GM19238 (cell line): ENCODE data around the gene NOL4L.

Source experiments
- DNase-seq: peaks from one replicate; pipeline ENCODE4 v3.0.0; 2011; ENCODE audit warnings: low spot score; ENCODE audit not compliant: insufficient read length

Gene NOL4L

DNA sequence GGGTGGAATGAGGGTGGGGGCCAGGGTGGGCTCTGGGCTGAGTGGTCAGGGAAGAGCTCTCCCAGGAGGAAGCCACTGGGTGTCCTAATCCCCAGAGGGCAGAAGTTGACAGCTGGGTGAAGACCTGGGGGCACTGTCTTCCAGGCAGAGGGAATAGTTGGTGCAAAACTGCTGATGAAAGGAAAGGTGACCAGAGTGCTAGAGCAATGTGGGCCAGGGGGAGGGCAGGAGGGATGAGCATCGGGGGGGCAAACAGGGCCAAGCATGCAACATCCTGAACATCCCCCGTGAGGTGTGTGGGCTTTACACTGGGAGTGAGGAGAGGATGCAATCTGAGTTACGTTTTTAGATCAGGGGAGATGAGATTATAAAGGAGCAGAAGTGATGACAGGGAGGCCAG is 97.8 kb downstream of the NOL4L start:
- no peak for DNase-seq

GRCh38 chr20:32485770-32486478 is 99.2 kb downstream of the NOL4L start:
- DNase-seq = no peak

GRCh38 chr20:32484958-32485769 is 100.0 kb downstream of the NOL4L start:
- peak; percentile 60 for DNase-seq

DNA sequence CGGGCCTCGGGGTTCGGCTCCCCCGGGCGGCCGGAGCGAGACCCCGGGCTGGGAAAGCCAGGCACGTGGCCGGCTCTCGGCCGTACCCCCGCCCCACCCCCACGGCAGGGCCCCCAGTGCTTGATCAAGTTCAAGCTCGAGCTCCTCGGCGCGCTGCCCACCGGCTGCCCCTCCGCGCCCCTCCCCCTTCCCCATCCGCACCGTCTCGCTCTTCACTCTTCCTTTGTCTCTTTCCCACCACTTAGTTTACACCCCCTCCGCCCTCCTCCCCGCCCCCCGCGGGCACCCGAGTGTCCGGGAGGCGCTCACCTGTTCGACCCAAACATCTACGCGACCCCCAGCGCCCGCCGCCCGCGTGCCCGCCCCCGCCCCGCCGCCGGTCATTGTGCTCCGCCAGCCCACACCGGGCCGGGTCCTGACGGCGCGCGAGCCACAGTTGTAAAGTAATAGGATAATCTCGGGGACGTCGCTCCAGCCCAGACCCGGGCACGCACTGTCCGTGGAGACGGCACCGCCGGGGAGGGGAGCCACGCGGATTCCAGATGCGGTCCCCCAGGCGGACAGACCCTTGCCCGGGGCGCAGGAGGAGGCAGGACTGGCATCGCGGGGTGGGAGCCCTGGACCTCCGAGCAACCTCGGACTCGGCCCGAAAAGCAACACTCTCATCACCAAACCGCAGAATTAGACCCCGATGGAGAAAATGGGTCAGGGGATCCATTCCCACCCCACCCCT is 100.7 kb downstream of the NOL4L start:
- DNase-seq = no peak

GRCh38 chr20:32483351-32484224 is 101.5 kb downstream of the NOL4L start:
- no peak for DNase-seq

GRCh38 chr20:32482442-32483261 is 102.5 kb downstream of the NOL4L start:
- DNase-seq = no peak

DNA sequence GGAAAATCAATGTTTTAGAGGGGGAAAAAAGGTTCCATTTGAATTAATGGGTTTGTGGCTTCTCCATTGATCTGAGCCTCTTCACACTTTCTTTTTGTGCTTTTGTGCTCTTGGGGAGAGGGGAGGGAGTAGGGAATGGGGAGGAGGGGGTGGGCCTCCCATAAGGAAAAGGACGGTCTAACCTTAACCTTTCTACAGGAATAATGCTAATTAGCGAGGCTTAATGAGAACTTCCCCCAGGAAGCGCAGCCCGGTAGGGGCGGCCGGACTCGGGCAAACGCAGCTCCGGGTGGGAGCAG is 103.0 kb downstream of the NOL4L start:
- DNase-seq = no peak

DNA sequence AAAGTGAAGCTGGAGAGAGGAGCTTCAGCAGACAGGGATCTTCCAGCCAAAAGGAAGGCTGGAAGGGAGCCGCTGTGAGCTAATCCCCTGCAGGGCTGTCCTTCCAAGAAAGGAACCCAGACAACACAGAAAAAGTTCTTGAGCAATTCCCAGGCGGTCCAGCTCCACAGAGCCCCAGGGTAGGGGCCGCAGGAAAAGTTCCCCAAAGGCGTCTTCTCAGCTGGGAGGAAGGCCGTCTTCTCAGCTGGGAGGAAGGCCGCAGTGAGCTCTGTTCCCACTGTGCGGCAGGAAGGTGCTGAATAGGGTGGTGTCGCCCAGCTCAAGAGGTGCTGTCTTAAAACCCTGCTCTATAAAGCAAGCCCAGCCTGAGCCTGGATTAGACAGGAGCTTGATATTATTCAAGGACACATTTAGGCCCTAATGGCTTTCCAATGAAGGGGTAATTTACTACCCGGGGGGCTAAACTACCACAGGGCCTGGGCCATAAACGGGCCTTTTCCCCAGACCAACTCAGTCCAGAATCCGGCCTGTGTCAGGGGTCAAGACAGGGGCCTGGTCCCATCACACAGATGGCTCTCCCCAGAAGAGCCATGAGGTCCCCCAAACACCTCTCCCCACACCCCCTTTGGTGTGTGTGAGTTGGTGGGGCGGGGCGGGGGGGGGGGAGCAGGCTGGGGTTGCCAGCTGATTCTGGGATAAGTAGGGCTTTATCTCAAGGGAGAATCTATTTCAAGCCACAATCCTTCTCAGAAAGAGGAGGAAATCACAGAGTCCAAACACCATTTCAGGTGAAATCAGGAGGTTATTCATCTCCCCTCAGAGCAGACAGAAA is 103.6 kb downstream of the NOL4L start:
- DNase-seq = no peak

DNA sequence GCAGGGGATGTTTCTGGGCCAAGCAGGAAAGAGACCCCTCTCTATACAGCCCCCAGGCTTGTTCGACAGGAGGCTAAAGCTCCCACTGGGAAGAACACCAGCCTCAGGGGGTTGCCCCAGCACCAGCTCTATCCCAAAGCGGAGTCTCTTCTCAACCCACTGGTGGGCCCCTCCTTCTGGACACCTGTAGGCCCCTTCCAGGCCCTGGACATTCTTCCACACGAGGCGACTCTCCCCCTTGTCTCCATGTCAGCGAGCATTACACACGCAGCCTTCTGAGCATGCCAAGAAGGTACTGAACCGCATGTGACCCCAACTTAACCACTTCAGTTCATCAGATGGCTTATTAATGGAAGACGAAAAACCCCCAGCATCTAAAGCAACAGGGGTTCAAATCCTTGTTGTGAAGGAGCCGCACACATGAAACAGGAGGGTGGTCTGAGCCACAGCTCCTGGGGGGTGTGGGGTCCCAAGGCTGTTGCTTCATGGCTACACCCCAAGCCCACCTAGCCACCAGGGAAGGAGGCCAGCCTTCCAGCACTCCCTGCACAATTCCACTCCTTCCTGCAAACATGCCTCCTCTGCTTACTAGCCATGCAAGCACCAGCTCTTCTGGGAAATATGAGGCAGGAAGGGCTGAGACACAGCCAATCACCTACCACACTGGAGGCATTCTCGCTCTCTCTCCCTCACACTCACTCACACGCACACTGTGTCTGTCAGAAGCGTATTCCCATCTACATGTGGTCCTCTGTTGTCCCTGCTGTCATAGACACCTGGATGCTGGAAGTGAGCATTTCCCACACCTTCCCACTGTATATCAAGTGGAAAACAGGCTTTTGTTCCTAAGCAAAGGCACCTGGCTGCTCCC is 104.5 kb downstream of the NOL4L start:
- DNase-seq = no peak

DNA sequence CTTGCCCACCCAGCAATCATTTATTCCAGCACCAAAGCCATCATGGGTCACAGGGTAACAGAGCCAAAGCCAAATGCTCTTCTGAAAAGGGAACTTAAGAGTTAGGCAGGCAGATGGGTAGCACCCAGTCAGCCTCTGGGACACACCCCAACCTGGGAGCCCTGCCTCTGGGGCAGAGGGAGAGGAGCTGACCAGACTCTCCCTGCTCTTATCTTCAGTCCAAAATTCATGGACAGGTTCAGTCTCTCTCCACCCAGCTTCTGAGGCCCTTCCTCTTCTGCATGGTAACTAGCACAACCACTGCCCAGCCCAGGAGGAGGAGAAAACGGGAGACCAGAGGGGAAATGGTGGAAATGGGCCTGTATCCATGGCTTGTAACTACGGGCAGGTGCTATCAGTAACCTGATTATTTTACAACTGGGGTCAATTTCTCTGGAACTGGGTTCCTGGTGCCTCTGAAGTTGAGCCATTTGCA is 105.4 kb downstream of the NOL4L start:
- DNase-seq = no peak

GRCh38 chr20:32479012-32479411 is 106.1 kb downstream of the NOL4L start:
- no peak for DNase-seq

DNA sequence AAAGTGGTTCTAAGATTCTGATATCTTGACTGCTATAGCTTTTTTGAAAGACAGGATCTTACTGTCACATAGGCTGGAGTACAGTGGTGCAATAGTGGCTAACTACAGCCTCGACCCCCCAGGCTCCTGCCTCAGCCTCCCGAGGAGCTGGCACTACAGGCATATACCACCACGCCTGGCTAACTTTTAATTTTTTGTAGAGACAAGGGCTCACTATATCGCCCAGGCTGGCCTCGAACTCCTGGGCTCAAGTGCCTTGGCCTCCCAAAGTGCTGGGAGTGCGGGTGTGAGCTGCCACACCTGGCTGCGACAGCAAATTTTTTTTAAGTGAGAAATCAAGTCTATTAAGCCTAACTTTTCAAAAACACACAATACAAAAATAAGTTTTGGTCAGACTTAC is 106.6 kb downstream of the NOL4L start:
- DNase-seq = no peak

- no peak for DNase-seq
These were observed 107.3 kb downstream of the NOL4L start for GRCh38 chr20:32477594-32478512.

DNA sequence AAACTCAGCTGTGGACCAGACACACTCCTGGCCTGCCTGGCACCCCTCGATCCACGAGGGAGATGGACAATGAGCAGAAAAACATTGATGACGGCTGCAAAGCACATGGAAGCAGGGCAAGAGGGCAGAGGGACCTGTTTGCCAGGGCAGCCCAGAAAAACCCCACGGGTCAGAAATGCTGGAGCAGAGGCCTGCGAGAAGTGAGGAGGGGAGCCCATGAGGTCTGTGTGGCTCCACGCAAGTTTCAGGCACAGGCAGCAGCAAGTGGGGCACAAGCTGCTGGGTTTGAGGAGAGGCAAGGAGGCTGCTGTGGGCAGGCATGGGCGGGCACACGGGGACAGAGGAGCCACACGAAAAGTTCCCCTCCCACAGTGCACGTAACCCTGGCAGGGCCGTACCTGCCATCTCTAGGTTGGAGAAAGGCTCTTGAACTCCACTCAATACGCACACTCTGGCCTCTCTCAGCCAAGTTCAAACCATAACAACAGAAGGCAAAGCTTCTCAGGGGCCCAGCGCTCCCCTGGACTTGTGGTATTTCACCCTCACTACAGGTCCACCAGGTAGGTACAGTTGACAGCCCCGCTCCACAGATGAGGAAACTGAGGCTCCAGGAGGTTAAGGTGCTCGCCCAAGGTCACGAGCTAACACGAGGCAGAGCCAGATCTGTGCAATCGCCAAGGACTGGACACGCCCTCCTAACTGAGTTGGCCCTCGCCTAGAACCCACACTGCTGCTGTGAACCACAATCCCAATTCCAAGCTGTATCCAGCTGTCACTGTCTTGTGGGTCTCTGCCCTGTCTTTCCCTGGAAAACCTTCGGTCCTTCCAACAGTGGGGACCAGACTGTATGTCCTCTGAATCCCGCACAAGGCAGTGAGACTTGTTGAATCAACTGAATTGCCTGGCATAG is 108.2 kb downstream of the NOL4L start:
- peak; percentile 4 for DNase-seq

GRCh38 chr20:32474967-32475811 is 109.9 kb downstream of the NOL4L start:
- DNase-seq = peak; percentile 75

DNA sequence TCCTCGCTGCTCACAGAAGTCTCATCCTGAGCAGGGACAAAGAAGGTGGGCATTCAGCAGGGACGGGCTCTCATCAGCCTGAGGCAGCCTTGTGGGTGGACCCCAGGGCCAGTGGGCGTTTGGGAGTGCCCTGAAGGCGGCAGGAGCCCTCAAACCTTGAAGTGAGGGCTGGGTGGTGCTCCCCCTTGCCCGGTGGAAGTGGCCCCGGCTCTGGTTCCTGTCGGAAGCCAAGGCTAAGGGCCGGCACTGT is 110.5 kb downstream of the NOL4L start:
- no peak for DNase-seq
